Kidney (tissue), 14 donors: ENCODE data around the gene CAMK1D. TPM values are rescaled to one million over a fixed set of nuclear protein-coding genes. Genes with fewer than 3 reads are reported as not detected.

Source experiments
- DNase-seq, 5 donors: peaks; one replicate each; pipeline ENCODE4 v3.0.0-alpha.2; 2013 to 2020
- FAIRE-seq: peaks from 2 replicates; lab custom pipeline; 2012; peaks lifted over from hg19 to GRCh38; lab: Jason Lieb, UNC
- H3K27ac ChIP-seq, 2 donors: one replicate each; pipeline ENCODE4 v1.7.0; 2013; ENCODE audit warnings: low read depth in 2 of 2, low read length in 2 of 2, inconsistent platforms in 1 of 2
- H3K27me3 ChIP-seq: one replicate; pipeline ENCODE4 v1.7.1; 2013; ENCODE audit warnings: low read length, inconsistent platforms; ENCODE audit not compliant: control insufficient read depth, insufficient read depth
- H3K36me3 ChIP-seq, 3 donors: one replicate each; pipeline versions ENCODE4 v1.7.0 to v1.7.1; 2013; ENCODE audit warnings: low read length in 3 of 3, control low read depth in 1 of 3, inconsistent platforms in 1 of 3; ENCODE audit not compliant: insufficient read depth in 3 of 3, control insufficient read depth in 2 of 3
- H3K4me1 ChIP-seq, 3 donors: one replicate each; pipeline versions ENCODE4 v1.7.0 to v1.7.1; 2013; ENCODE audit warnings: low read length in 3 of 3, inconsistent platforms in 1 of 3, low read depth in 1 of 3; ENCODE audit not compliant: control insufficient read depth in 2 of 3, insufficient read depth in 2 of 3
- H3K4me3 ChIP-seq, 3 donors: one replicate each; pipeline versions ENCODE4 v1.7.0 to v1.8.1; 2013; ENCODE audit warnings: low read length in 3 of 3, control low read depth in 1 of 3, inconsistent platforms in 1 of 3
- H3K9ac ChIP-seq, 3 donors: one replicate each; pipeline versions ENCODE4 v1.7.0 to v1.7.1; 2013; ENCODE audit warnings: low read length in 3 of 3, control low read depth in 1 of 3, inconsistent platforms in 1 of 3
- H3K9me3 ChIP-seq, 3 donors: one replicate each; pipeline versions ENCODE4 v1.7.0 to v1.7.1; 2013; ENCODE audit warnings: low read length in 3 of 3, control low read depth in 1 of 3, inconsistent platforms in 1 of 3; ENCODE audit not compliant: control insufficient read depth in 2 of 3, insufficient read depth in 1 of 3
- intact Hi-C: fragments of 100-400 bp; cut with DNase I; formaldehyde crosslinking; loops from one replicate; pipeline ENCODE4 v1.11.1; 2022
- polyA plus RNA-seq: library from polyadenylated mRNA; stranded (reverse); fragments of 350-450 nt; fragmentation: Illumina TruSeq; extraction: RNeasy Lipid Tissue Mini Kit (QIAGEN cat#74804); gene quantifications from one replicate; pipeline ENCODE4 v1.2.3, GENCODE V29; 2014; ENCODE audit warnings: low read depth, low replicate concordance; ENCODE audit not compliant: insufficient read depth
- total RNA-seq: library from RNA; stranded (reverse); fragmentation: NEBNext Ultra II Directional; extraction: Animal tissue kit (Norgen Biotek cat#: 25700); gene quantifications from one replicate; pipeline ENCODE4 v1.2.1, GENCODE V29; 2021
- TF ChIP-seq, protein P1 (sequence below): IDR thresholded peaks from 3 replicates; pipeline ENCODE4 v1.5.1; 2012; ENCODE audit warnings: mild to moderate bottlenecking, moderate library complexity, borderline replicate concordance; ENCODE audit not compliant: insufficient read depth; ENCODE audit errors: extremely low read depth
- donor health status: control.
- donor health status: control.
- donor health status: control.
- donor health status: control.
- donor health status: control.
- donor health status: DM: yes; HTN: yes; CAD: no.
- donor health status: Normal renal cell carcinoma (clear cell type).

The CAMK1D gene
- total and polyA plus RNA-seq, 2 donors from 2014 or later: 1.1 to 13.7 TPM

DNA sequence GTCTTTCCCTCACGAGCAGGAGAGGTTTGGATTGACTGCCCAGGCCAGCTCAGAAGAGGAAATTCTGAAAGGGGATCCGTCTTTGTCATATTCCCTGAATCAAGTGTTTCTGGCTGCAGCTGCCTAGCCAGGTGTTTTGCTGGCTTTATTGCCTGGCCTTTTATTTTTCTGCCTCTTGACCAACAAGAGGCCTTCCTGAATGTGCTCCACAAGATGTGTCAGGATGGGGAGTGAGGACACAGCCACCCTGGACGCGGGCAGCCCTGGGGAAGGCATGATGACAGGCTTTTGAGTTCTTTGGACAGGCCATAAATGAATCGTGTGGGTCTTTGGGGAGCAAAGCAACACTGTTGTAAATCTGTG, 163.6 kb downstream of the CAMK1D start:
- intact Hi-C loops: no loop called here
- no peak overlapping the region for H3K9ac ChIP-seq
- FAIRE-seq: no peak
- no peaks in the 10 kb centered on the region for H3K4me1 ChIP-seq
- no peak overlapping the region for H3K4me3 ChIP-seq
- no peaks in the 10 kb centered on the region for H3K27me3 ChIP-seq
- H3K9me3 ChIP-seq: no peaks in the 10 kb centered on the region
- no peak overlapping the region for H3K27ac ChIP-seq
- peak in 1 of 5 donors; percentile 23 for DNase-seq
- TF ChIP-seq, protein P1, sequence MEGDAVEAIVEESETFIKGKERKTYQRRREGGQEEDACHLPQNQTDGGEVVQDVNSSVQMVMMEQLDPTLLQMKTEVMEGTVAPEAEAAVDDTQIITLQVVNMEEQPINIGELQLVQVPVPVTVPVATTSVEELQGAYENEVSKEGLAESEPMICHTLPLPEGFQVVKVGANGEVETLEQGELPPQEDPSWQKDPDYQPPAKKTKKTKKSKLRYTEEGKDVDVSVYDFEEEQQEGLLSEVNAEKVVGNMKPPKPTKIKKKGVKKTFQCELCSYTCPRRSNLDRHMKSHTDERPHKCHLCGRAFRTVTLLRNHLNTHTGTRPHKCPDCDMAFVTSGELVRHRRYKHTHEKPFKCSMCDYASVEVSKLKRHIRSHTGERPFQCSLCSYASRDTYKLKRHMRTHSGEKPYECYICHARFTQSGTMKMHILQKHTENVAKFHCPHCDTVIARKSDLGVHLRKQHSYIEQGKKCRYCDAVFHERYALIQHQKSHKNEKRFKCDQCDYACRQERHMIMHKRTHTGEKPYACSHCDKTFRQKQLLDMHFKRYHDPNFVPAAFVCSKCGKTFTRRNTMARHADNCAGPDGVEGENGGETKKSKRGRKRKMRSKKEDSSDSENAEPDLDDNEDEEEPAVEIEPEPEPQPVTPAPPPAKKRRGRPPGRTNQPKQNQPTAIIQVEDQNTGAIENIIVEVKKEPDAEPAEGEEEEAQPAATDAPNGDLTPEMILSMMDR: no peak
- H3K36me3 ChIP-seq: no peaks in the 10 kb centered on the region

DNA sequence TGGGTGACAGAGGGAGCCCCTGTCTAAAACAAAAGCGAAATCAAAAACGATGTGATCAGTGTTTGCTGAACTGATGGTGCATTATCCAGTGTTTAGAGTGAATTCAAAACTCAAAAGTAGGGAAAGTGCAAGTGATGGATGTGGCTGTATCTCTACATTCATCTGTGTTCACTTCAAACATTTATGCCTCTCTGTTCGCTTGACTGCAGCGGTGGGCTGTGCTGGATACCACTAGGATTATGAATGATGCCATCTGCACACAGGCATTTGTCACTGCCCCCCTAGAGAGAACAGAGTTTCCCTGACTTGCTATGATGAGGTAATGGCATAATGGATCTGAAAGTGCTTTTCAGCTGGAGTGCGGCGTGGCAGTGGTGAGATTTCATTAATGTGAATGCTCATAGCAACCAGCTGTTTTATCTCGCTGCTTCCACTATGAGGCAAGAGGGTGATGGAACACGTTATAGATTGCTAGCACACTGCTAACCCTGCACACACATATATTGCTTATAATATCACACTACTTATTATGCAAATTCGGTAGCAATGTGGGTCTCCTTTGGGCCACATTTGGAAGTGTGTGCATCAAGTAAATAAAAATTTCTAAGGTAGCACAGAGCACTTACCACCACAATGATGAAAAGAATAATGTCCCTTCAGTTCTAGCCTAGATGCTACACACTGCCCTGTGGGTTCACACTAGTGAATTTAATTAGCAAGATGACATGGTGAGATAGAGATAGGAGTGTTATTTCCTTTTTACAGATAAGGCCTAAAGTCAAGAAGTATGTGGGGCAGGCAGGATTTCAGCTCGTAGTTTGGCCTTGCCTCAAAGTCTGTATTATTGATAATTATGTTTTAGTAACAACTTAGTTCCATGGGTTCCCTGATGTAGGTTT, 164.7 kb downstream of the CAMK1D start:
- TF ChIP-seq, protein P1: no peak
- H3K9ac ChIP-seq: no peak overlapping the region
- no peak overlapping the region for H3K27ac ChIP-seq
- DNase-seq: peak in 2 of 5 donors; percentile 23 to 37
- H3K27me3 ChIP-seq: no peaks in the 10 kb centered on the region
- H3K9me3 ChIP-seq: no peaks in the 10 kb centered on the region
- no peaks in the 10 kb centered on the region for H3K4me1 ChIP-seq
- H3K4me3 ChIP-seq: no peak overlapping the region
- no peak for FAIRE-seq
- H3K36me3 ChIP-seq: no peaks in the 10 kb centered on the region
- intact Hi-C loops: no loop called here

DNA sequence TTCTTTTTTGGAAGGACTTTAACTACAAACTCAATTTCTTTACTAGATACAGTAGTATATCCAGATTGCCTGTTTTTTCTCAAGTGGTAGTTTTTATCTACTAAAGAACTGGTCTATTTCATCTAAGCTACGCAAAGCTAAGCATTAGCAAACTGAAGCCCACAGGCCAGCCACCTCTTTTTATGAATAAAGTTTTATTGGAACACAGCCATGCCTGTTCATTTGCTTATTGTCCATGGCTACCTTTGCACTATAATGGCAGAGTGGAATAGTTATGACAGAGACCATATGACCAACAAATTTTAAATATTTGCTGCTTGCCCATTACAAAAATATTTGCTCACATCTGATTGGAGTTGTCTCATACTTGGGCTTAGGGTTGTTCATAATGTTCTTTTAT, 168.7 kb downstream of the CAMK1D start:
- FAIRE-seq: no peak
- TF ChIP-seq, protein P1: no peak
- Histone ChIP-seq H3K27me3 (no peaks in the 10 kb centered on the region), H3K4me3 (no peak overlapping the region), H3K4me1 (no peaks in the 10 kb centered on the region), H3K27ac (no peak overlapping the region), H3K9ac (no peak overlapping the region), H3K9me3 (no peaks in the 10 kb centered on the region), H3K36me3 (no peaks in the 10 kb centered on the region)
- intact Hi-C loops: no loop called here
- DNase-seq: no peak
